ENCODE data around the gene CST7. TPM values are rescaled to one million over a fixed set of nuclear protein-coding genes. Genes with fewer than 3 reads are reported as not detected.

The CST7 gene
- polyA plus RNA-seq, 12 donors: 0.35 to 2.3 (median 0.67) TPM; not detected in 2

GRCh38 chr20:24950128-24950835 is 1.2 kb downstream of the CST7 start:
- no peak for DNase-seq

GRCh38 chr20:24950836-24951525 is 1.9 kb downstream of the CST7 start:
- DNase-seq: no peak

- DNase-seq: no peak
These were observed 2.5 kb downstream of the CST7 start for GRCh38 chr20:24951536-24952083.

DNA sequence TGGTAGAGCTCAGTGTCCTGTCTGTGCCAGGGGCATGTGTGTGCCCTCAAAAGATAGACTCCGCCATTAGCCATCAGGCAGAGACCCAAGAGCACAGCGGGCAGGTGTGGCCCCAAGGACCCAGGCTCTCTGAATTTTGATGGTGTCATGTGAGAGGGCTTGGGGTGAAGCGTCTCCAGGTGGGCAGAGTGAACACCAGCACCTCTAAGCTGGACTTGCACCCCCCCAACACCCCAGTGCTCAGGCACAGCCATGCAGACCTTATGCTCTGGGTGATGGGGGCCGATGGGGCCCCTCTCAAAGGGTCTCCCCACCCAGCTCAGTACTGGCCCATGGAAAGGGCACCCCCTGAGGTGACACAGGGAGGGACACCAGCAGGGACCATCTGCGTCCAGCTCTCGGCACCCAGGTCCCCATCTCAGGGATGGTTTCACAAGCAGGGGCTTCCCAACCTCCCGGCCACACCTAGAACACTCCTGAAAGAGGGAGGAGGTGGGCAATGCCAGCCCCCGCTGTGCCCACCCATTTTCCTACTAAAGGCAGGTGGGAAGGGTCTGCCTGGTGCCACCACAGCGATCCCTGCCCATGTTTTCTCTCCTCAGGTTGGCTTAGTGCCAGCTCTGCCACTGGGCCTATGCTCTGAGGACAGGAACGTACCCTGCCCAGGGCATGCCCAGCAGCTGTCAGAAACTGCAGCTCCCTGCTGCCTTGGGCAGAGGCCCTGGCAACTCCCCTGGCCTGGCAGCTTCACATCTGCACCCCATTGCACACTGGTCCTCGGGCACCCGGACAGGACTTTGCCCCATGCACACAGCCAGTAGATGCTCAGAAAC is 3.5 kb downstream of the CST7 start:
- no peak for DNase-seq

DNA sequence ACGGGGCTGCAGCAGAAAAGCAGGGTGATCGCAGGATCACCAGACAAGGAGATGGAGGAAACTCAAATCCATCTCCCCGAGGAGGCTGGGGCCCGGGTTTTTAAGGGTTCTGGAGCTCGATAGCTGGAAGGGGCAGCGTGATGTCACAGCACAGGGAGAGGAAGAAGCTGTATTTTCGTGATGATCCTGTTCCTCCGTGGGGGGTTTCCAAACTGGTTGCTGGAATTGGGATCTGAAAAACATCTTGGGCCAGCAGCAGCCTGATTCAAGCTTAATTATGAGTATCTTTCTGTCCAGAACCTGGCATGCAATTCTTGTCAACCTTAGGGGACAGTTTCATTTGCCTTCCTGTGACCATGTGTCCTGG is 4.1 kb downstream of the CST7 start:
- DNase-seq: no peak

GRCh38 chr20:24953621-24954133 is 4.6 kb downstream of the CST7 start:
- DNase-seq: no peak

DNA sequence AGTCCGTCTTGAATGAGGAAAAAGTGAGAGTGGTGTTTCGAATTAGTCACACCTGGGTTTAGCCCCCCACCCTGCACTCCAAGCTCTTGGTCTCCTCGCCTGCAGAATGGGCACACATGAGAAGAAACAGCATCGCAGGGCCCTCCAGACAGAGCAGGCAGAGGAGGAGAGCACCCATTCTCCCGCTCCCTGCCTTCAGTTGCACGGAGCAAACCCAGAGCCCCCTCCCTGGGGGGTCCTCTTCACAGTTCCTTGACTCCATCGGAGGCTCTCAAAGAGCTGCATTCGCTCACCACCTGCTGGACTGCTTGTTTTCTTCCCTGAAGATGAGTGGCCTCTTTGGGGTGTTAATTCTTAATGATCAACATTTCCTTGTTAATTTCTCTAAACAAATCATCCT is 5.1 kb downstream of the CST7 start:
- DNase-seq: no peak

DNA sequence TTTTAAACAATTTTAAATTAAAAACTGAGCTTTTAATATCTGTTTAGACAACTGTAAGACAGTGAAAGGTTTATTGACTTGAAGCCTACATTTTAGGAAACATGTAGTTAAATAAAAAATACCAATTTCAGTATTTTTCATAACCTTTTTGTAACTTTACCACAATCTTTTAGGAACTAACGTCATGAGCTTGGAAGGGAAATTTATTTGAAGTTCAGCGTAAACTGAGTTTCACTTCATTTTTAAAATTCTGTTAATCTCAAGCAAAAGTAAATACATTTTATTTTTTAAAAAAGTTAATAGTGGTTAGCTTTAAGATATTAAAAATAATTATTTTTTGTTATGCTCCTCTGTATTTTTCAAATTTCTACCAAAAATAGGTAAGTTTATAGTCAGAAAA is 5.5 kb downstream of the CST7 start:
- DNase-seq: no peak

DNA sequence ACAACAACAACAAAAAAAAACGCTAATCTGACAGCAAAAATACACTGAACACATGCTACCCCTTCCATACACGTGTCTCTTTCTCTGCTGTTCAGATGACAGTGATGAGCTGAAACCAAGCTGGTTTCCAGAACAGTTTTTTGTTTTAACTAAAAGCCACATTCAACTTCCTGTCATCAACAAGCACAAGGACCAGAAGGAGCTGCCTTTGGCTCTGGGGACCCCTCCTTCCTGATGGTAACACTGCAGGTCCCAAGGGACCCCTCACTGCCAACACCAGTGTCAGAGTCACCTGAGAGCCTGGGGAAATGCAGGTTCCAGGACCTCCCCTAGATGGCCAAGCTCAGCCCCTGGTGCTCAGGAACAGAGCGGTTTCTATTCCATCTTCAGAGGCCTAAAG is 6.0 kb downstream of the CST7 start:
- no peak for DNase-seq

DNA sequence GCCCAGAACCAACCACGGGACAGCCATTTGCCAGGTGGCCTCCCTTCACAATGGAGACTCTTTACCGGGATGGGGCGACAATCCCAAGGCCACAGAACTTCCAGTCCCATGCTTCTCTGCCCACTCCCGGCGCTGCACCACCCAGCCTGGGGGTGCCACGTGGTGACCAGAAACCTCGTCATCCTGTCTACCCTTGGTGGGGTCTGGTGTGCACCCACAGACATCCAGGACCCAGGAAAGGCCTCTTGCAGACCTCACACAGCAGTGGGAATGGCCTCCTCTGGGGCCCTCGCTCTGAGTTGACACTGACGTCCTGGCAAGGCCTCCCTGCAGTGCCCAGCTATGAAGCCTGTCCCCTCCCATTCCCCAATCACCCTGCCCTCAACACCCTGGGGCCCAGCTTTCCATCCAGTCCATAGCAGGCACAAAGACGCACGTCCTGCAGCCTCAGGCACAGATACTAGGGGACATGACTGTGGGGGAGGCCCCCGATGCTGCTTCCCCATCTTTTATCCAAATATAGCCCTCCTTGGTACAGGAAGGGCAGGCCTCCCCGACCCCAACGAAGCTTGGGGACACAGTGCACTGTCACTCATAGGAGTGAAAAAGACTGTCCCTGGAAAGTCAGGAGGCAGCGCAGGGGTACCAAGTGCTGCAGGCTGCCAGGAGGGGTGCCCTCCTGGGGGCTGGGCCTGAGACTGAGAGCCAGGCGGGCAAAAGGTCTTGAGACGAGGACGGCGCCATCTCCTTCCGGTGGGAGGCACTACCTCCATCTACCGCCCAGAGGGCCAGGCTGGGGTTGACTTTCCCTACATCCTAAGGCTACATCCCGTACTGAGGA is 7.2 kb downstream of the CST7 start:
- no peak for DNase-seq

- DNase-seq: no peak
These were observed 8.4 kb downstream of the CST7 start for GRCh38 chr20:24957326-24958016.

- DNase-seq: no peak
These were observed 9.7 kb downstream of the CST7 start for GRCh38 chr20:24958506-24959385.

DNA sequence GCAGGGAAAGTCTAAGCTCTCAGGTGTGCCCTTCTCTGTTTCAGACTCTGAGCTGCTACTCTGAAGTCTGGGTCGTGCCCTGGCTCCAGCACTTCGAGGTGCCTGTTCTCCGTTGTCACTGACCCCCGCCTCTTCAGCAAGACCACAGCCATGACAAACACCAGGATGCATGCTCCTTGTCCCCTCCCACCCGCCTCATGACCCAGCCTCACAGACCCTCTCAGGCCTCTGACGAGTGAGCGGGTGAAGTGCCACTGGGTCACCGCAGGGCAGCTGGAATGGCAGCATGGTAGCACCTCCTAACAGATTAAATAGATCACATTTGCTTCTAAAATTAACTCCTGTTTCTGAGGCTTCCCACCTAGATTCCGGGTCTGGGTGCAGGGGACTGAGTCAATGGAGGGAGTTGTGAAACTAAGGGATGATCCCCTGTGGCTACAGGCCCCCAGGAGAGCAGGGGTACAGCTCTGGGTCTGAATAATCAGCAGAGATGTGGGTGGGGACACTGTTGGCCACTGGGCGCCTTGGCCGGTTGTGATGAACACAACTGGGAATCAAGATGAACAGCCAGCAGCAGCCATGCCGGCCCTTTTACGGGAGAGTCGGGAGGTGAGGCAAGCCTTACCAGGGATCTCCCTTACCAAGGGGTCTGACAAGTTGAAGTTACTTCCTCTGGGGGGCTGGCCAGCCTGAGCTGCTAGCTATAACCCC is 10.7 kb downstream of the CST7 start:
- no peak for DNase-seq

DNA sequence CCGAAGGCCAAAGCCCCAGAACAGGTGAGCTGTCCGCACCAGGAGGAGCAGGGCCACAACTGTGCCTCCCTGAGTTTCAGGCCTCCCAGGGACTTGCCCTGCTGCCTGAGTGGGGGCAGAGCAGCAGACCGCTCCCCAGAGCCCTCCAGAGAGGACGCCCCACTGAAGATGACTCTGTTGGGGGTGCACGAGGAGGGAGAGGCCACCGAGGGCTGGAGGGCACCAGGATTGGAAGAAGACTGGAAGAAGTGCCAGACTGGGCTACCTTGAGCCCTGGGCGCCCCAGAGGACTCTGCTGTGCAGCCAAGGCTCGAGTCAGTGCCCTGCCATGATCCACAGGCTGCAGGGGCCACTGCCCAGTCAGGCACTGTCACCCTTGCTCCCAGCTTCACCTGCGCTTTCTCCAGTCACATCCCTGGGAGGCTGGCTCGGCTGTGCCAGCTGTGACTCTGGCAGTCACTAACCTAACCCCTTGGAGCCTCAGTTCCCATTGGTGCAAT is 11.3 kb downstream of the CST7 start:
- no peak for DNase-seq

DNA sequence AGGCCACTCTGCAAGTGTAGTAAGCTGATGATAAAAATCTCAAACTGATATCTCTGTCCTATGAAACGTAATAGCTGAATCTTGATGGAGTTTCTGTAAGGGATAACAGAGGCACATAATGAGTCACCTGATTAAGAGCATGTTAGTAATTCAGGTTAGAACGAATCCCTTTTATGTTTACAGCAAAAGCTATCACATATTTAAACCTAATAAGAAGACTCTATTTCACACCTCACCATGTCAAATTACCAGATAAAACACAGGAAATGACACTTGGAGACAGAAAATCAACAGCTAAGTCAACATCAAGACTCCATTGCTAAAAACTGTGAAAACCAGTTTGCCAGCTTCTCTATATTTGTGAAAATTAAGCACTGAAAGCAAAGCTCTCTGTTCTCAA is 11.8 kb downstream of the CST7 start:
- DNase-seq: no peak

GRCh38 chr20:24961384-24962181 is 12.5 kb downstream of the CST7 start:
- no peak for DNase-seq

DNA sequence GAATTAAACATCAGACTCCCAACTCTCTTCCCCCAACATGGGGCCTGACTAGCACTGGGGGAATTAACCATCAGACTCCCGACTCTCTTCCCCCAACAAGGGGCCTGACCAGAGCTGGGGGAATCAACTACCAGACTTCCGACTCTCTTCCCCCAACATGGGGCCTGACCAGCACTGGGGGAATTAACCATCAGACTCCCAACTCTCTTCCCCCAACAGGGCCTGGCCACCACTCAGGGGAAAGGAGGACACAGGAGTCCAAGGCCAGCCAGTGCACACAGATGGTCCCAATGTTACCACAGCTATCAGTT is 13.1 kb downstream of the CST7 start:
- no peak for DNase-seq

DNA sequence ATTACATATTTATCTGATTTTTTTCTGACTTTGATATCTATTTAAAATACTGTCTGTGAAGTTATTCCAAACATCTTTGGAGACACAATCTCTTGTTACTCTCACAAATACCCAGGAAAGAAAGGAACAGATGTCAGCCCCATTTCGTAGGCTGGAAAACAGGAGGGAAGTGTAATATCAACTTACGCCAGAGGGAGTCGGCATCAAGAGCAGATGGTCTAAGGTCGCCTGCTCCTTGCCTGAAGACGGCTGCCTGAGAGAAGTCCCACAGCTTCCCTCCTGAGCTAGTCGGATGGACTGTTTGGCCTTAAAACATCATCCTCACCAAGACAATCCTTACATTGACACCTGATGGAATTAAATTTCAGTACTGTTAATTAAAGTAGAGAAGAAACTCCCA is 13.4 kb downstream of the CST7 start:
- DNase-seq: no peak
